ENCODE results near the gene ACO2. TPM values are rescaled to one million over a fixed set of nuclear protein-coding genes. Genes with fewer than 3 reads are reported as not detected.

ACO2 gene
- total and polyA plus RNA-seq, 2 of the 8 experiments (the other 6 are each of a cell fraction or from before 2014, with no cell fraction given) = 52.8 to 75.4 TPM

DNA sequence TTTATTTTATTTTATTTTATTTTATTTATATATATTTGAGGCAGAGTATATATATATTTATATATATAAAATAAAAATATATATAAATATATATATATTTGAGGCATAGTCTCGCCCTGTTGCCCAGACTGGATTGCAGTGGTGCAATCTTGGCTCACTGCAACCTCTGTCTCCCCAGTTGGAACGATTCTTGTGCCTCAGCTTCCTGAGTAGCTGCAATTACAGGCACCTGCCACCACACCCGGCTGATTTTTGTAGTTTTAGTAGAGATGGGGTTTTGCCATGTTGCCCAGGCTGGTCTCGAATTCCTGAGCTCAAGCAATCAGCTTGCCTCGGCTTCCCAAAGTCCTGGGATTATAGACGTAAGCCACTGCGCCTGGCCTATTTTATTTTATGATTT is 31.4 kb downstream of the ACO2 start:
- Histone ChIP-seq H2BK15ac (ENCODE audit: low read length) (no peak overlapping the region), H4K91ac (replicated peaks; ENCODE audit: insufficient read length, low read length) (no peak overlapping the region), H3K23ac (ENCODE audit: insufficient read length) (no peak overlapping the region), H3K27ac (ENCODE audit: low read depth, low read length) (no peak overlapping the region), H3K4me1 (replicated peaks in 1 of 4; ENCODE audit: control insufficient read depth in 3 of 4, insufficient read depth in 4 of 4, low read length in 3 of 4) (no peaks in the 10 kb centered on the region), H3K36me3 (ENCODE audit: control insufficient read depth in 2 of 4, insufficient read depth in 4 of 4, low read length in 3 of 4) (peaks cover 0 to 11% (median 3%) of the 10 kb centered on the region in 4 experiments; a peak in 4 of 8 replicates), H3K56ac (replicated peaks; ENCODE audit: insufficient read length, low read depth, low read length) (no peak overlapping the region), H3K14ac (ENCODE audit: insufficient read length) (no peak overlapping the region), H3K4ac (replicated peaks; ENCODE audit: insufficient read length, low read depth, low read length) (no peak overlapping the region), H4K5ac (ENCODE audit: insufficient read length, low read depth, low read length) (no peak overlapping the region), H3K9me3 (ENCODE audit: insufficient read depth in 2 of 2, low read depth in 1 of 2, low read length in 1 of 2) (no peaks in the 10 kb centered on the region), H2BK20ac (ENCODE audit: low read length) (no peak overlapping the region), H2BK120ac (replicated peaks; ENCODE audit: low read depth, low read length) (no peak overlapping the region), H3K79me1 (ENCODE audit: low read depth, low read length) (peaks cover 4% of the 10 kb centered on the region), H2BK5ac (ENCODE audit: low read depth, low read length) (no peak overlapping the region), H3K18ac (ENCODE audit: extremely low read depth, low read length) (no peak overlapping the region), H3K4me2 (ENCODE audit: insufficient read depth in 1 of 2, low read depth in 2 of 2, low read length in 2 of 2) (no peak overlapping the region), H3K4me3 (ENCODE audit: extremely low read depth in 1 of 4, insufficient read depth in 2 of 4, low read depth in 3 of 4, low read length in 4 of 4) (no peak overlapping the region), H3K9ac (replicated peaks in 1 of 4; ENCODE audit: extremely low read depth in 1 of 4, low read depth in 3 of 4, low read length in 3 of 4) (no peak overlapping the region), H2AK5ac (ENCODE audit: low read depth, low read length) (no peak overlapping the region), H3K23me2 (ENCODE audit: low read depth, low read length) (no peaks in the 10 kb centered on the region), H3K27me3 (replicated peaks in 1 of 4; ENCODE audit: control insufficient read depth in 3 of 4, extremely low read depth in 1 of 4, insufficient read depth in 3 of 4, low read length in 3 of 4) (no peaks in the 10 kb centered on the region), H3K79me2 (ENCODE audit: control insufficient read depth in 1 of 2, insufficient read depth in 2 of 2, low read length in 2 of 2) (peaks cover 0 to 7% of the 10 kb centered on the region in 2 experiments; a peak in 1 of 4 replicates), H2BK12ac (ENCODE audit: low read depth, low read length) (no peak overlapping the region), H4K20me1 (replicated peaks in 1 of 2; ENCODE audit: control insufficient read depth in 1 of 2, insufficient read depth in 2 of 2, low read length in 2 of 2) (peaks cover 2 to 12% of the 10 kb centered on the region in 2 experiments), H4K8ac (ENCODE audit: extremely low read depth, insufficient read depth, low read length) (no peak overlapping the region), H2AFZ (ENCODE audit: low read length) (no peak overlapping the region)
- 90% methylated on average over 7 of the region's 7 CpGs; no CpG with 5 or more reads in 1 of the 2 experiments for WGBS, 2 experiments (ENCODE audit: extremely low coverage in 1 of 2, insufficient coverage in 1 of 2, insufficient read length in 1 of 2, insufficient replicate concordance in 2 of 2, low coverage in 1 of 2, low lambda C conversion rate in 2 of 2, missing lambda C conversion rate in 1 of 2)
- CTCF ChIA-PET (ENCODE audit: partially characterized antibody) = interaction anchor here (0.6 to 17.6 kb wide), 18 partner anchors 8 to 184 kb away, joined by 3 to 218 read pairs (median 6); no protein-coding TSS in a partner anchor
- FAIRE-seq (no peak), DNase-seq (ENCODE audit: low read depth in 1 of 2, low spot score in 2 of 2) (no peak)
- POLR2A ChIA-PET (ENCODE audit: partially characterized antibody) = interaction anchor here (0.8 to 4.6 kb wide), 10 partner anchors 9 to 54 kb away, joined by 3 to 26 read pairs (median 9); partner anchors contain the start of genes ACO2, PHF5A and TOB2
- TF ChIP-seq HDAC2 (IDR thresholded peaks at IDR 0.05; ENCODE audit: borderline replicate concordance in 1 of 2, low read depth in 2 of 2, low read length in 2 of 2) = no peak
- no peak for TF ChIP-seq YY1 (IDR thresholded peaks at IDR 0.05; ENCODE audit: low read depth, low read length)
- no peak for TF ChIP-seq BRCA1 (IDR thresholded peaks at IDR 0.05; ENCODE audit: low read depth, low read length)
- no peak for TF ChIP-seq RFX5 (IDR thresholded peaks at IDR 0.05; ENCODE audit: borderline replicate concordance, low read depth, low read length)
- no peak for TF ChIP-seq KDM5A (IDR thresholded peaks at IDR 0.05; ENCODE audit: low read length)
- no peak for TF ChIP-seq SAP30 (IDR thresholded peaks at IDR 0.05; ENCODE audit: insufficient read depth, insufficient replicate concordance, low read length)
- no peak for TF ChIP-seq SP2 (IDR thresholded peaks at IDR 0.05; ENCODE audit: low read length)
- no peak for TF ChIP-seq RBBP5 (IDR thresholded peaks at IDR 0.05; ENCODE audit: borderline replicate concordance, low read depth, low read length)
- TF ChIP-seq MAFK (IDR thresholded peaks at IDR 0.05; ENCODE audit: low read depth, low read length) = no peak
- TF ChIP-seq ZNF274 (IDR thresholded peaks at IDR 0.05; ENCODE audit: borderline replicate concordance, extremely low read depth, low read length) = no peak
- TF ChIP-seq, protein P1, sequence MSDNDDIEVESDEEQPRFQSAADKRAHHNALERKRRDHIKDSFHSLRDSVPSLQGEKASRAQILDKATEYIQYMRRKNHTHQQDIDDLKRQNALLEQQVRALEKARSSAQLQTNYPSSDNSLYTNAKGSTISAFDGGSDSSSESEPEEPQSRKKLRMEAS (IDR thresholded peaks at IDR 0.05) = no peak
- no peak for TF ChIP-seq TAF1 (IDR thresholded peaks at IDR 0.05; ENCODE audit: low read depth, low read length)
- no peak for TF ChIP-seq JUND (IDR thresholded peaks at IDR 0.05; ENCODE audit: low read length)
- no peak for TF ChIP-seq SIX5 (IDR thresholded peaks at IDR 0.05; ENCODE audit: low read depth, low read length)

Measured in H1 (cell line).